A549 (cell line): ENCODE results near the gene GRIN3A.

ENCODE experiments used
- EP300 ChIP-seq, 2 experiments: fragments of >200 bp; sonication (Bioruptor Twin); formaldehyde crosslinking; IDR thresholded peaks; 2 replicates in 1 of 2; 3 replicates in 1 of 2; pipeline ENCODE4 v1.6.1; 2016 to 2017
- FOSB ChIP-seq: fragments of 250-450 bp; sonication (Bioruptor Pico); IDR thresholded peaks from 2 replicates; pipeline ENCODE4 v1.5.0; 2020; ENCODE audit warnings: mild to moderate bottlenecking, moderate library complexity
- POLR2A ChIP-seq: IDR thresholded peaks from 2 replicates; pipeline ENCODE4 v1.6.1; 2012; ENCODE audit warnings: mild to moderate bottlenecking, low read length
- TF ChIP-seq, protein P1 (sequence below): IDR thresholded peaks from 2 replicates; pipeline ENCODE4 v1.6.1; 2012

DNA sequence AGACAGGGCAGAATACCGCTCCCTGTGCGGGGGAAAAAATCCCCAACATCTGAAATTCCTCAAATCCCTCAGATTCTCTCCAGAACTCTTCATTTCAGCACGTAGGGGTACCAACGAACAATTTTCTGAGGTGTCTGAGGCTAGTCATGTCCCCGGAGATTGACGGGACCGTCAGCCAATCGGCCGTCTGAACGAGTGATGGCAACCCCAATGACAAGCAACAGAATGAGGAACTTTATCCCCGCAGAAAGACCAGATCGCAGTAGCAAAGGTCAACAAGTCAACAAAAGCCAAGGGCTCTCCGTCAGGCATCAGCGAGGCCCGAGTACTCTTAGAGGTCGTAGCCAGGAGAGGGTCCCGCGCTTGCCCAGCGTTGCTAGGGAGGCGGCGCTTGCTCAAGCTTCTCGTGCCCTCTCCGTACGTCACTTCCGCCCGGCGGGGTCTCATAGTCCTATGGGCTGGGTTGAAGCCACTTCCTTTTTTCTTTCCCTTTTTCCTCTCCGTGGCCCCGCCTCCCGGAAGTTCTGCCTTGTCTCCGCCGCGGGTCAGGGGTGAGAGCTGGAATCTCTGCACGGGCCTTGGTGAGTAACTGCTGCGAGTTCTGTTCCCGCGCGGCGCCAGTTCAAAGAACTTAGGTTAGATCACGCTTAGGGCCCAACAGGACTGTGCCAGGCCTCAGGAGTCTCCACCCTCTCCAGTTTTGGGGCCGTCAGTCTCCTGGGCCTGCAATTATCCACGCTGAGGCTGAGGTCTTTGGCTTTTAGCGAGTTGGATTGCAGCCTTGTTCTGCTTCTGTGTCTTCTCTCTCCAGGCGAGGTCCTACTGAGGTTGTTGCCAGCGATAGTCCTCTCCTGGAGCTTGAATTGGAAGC is 204.9 kb downstream of the GRIN3A start, which contains the start of gene RNF20:
- TF ChIP-seq, protein P1, sequence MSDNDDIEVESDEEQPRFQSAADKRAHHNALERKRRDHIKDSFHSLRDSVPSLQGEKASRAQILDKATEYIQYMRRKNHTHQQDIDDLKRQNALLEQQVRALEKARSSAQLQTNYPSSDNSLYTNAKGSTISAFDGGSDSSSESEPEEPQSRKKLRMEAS, result no peak
- TF ChIP-seq POLR2A (peak; percentile 53), FOSB (CRISPR knock-in tag) (no peak), EP300 (IDR thresholded peaks at IDR 0.05) (no peak)
